Hepatocyte (in vitro differentiated cells): ENCODE measurements around the gene MICAL3.

ENCODE experiments used
- EZH2 ChIP-seq: fragments of 200-600 bp; sonication (generic); IDR thresholded peaks from 2 replicates; pipeline ENCODE4 v1.6.1; 2016; ENCODE audit warnings: antibody characterized with exemption, mild to moderate bottlenecking, borderline replicate concordance
- TF ChIP-seq, protein P1 (sequence below): fragments of 200-600 bp; sonication (generic); IDR thresholded peaks from 2 replicates; pipeline ENCODE4 v1.5.1; 2016; ENCODE audit warnings: antibody characterized with exemption, mild to moderate bottlenecking; ENCODE audit not compliant: poor library complexity

DNA sequence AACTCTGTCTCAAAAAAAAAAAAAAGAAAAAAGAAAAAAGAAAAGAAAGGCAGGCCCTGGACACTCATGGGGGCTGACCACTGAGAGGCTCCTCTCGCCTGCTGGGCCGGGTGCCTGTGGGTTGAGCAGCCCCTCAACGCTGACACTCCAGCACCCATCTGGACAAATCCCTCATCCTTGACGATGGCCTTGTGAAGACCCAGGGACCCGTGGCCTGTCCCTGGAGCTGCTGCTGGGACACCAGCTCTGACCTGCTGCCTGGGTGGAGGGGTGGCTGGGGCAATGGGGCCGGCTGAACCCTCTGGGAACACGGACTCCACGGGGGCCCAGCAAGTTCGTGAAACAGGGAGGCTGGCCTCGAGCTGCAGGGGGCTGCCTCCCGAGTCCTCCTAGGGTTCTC, 239.6 kb downstream of the MICAL3 start:
- TF ChIP-seq, protein P1, sequence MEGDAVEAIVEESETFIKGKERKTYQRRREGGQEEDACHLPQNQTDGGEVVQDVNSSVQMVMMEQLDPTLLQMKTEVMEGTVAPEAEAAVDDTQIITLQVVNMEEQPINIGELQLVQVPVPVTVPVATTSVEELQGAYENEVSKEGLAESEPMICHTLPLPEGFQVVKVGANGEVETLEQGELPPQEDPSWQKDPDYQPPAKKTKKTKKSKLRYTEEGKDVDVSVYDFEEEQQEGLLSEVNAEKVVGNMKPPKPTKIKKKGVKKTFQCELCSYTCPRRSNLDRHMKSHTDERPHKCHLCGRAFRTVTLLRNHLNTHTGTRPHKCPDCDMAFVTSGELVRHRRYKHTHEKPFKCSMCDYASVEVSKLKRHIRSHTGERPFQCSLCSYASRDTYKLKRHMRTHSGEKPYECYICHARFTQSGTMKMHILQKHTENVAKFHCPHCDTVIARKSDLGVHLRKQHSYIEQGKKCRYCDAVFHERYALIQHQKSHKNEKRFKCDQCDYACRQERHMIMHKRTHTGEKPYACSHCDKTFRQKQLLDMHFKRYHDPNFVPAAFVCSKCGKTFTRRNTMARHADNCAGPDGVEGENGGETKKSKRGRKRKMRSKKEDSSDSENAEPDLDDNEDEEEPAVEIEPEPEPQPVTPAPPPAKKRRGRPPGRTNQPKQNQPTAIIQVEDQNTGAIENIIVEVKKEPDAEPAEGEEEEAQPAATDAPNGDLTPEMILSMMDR, result no peak
- no peak for TF ChIP-seq EZH2
